ENCODE data around the gene LRP1B.

The LRP1B gene

GRCh38 chr2:140808820-140809219 lies 1322.0 kb downstream of the LRP1B start:
- no peak overlapping the region for H3K27ac Mint-ChIP-seq
- DNase-seq (ENCODE audit: low spot score in 2 of 2) (no peak), ATAC-seq (ENCODE audit: low read depth) (no peak)
- H3K9me3 Mint-ChIP-seq = no peaks in the 10 kb centered on the region
- H3K27me3 Mint-ChIP-seq = no peaks in the 10 kb centered on the region
- no peaks in the 10 kb centered on the region for H3K4me1 Mint-ChIP-seq
- no peaks in the 10 kb centered on the region for H3K36me3 Mint-ChIP-seq
- no peak overlapping the region for H3K4me3 Mint-ChIP-seq

GRCh38 chr2:140808211-140808610 lies 1322.6 kb downstream of the LRP1B start:
- Mint-ChIP-seq H3K9me3 (no peaks in the 10 kb centered on the region), H3K4me1 (no peaks in the 10 kb centered on the region), H3K27ac (no peak overlapping the region), H3K27me3 (no peaks in the 10 kb centered on the region), H3K4me3 (no peak overlapping the region), H3K36me3 (no peaks in the 10 kb centered on the region)
- DNase-seq (ENCODE audit: low spot score in 2 of 2) (no peak), ATAC-seq (ENCODE audit: low read depth) (no peak)

- Mint-ChIP-seq H3K27me3 (no peaks in the 10 kb centered on the region), H3K4me1 (no peaks in the 10 kb centered on the region), H3K4me3 (no peak overlapping the region), H3K9me3 (no peaks in the 10 kb centered on the region), H3K36me3 (no peaks in the 10 kb centered on the region), H3K27ac (no peak overlapping the region)
- DNase-seq (ENCODE audit: low spot score in 2 of 2) (no peak), ATAC-seq (ENCODE audit: low read depth) (no peak)
Observed at GRCh38 chr2:140804700-140805260, 1326.0 kb downstream of the LRP1B start.

- peaks cover 4% of the 10 kb centered on the region for H3K4me1 Mint-ChIP-seq
- no peak overlapping the region for H3K4me3 Mint-ChIP-seq
- H3K27ac Mint-ChIP-seq = no peak overlapping the region
- H3K9me3 Mint-ChIP-seq = no peaks in the 10 kb centered on the region
- no peaks in the 10 kb centered on the region for H3K36me3 Mint-ChIP-seq
- H3K27me3 Mint-ChIP-seq = no peaks in the 10 kb centered on the region
- DNase-seq (ENCODE audit: low spot score in 2 of 2) (no peak), ATAC-seq (ENCODE audit: low read depth) (no peak)
Observed at GRCh38 chr2:140801311-140801710, 1329.5 kb downstream of the LRP1B start.

GRCh38 chr2:140797718-140798117 lies 1333.1 kb downstream of the LRP1B start:
- H3K4me3 Mint-ChIP-seq = peak overlapping the region; percentile 9

GRCh38 chr2:140791802-140792201 lies 1339.0 kb downstream of the LRP1B start:
- Mint-ChIP-seq H3K4me3 (no peak overlapping the region), H3K27me3 (no peaks in the 10 kb centered on the region)

More at GRCh38 chr2:140797718-140798117, 1333.1 kb downstream of the LRP1B start:
- DNase-seq (ENCODE audit: low spot score in 2 of 2) = no peak
- Mint-ChIP-seq H3K27ac (no peak overlapping the region), H3K36me3 (no peaks in the 10 kb centered on the region), H3K27me3 (no peaks in the 10 kb centered on the region), H3K4me1 (peaks cover 4% of the 10 kb centered on the region), H3K9me3 (no peaks in the 10 kb centered on the region)
- peak; percentile 38 for ATAC-seq (ENCODE audit: low read depth)

GRCh38 chr2:140786585-140786984 lies 1344.2 kb downstream of the LRP1B start:
- no peaks in the 10 kb centered on the region for H3K36me3 Mint-ChIP-seq
- no peak overlapping the region for H3K4me3 Mint-ChIP-seq
- ATAC-seq (ENCODE audit: low read depth) (no peak), DNase-seq (ENCODE audit: low spot score in 2 of 2) (no peak)
- no peaks in the 10 kb centered on the region for H3K27me3 Mint-ChIP-seq
- H3K27ac Mint-ChIP-seq = no peak overlapping the region
- peaks cover 3% of the 10 kb centered on the region for H3K9me3 Mint-ChIP-seq
- H3K4me1 Mint-ChIP-seq = no peaks in the 10 kb centered on the region

More at GRCh38 chr2:140791802-140792201, 1339.0 kb downstream of the LRP1B start:
- ATAC-seq (ENCODE audit: low read depth) (no peak), DNase-seq (ENCODE audit: low spot score in 2 of 2) (no peak)
- no peaks in the 10 kb centered on the region for H3K36me3 Mint-ChIP-seq
- H3K4me1 Mint-ChIP-seq = no peaks in the 10 kb centered on the region
- no peaks in the 10 kb centered on the region for H3K9me3 Mint-ChIP-seq
- no peak overlapping the region for H3K27ac Mint-ChIP-seq

GRCh38 chr2:140775411-140775810 lies 1355.4 kb downstream of the LRP1B start:
- DNase-seq (ENCODE audit: low spot score in 2 of 2) (no peak), ATAC-seq (ENCODE audit: low read depth) (no peak)
- Mint-ChIP-seq H3K27me3 (no peaks in the 10 kb centered on the region), H3K4me3 (no peak overlapping the region), H3K9me3 (no peaks in the 10 kb centered on the region), H3K36me3 (no peaks in the 10 kb centered on the region), H3K4me1 (peaks cover 3% of the 10 kb centered on the region), H3K27ac (no peak overlapping the region)

- H3K4me1 Mint-ChIP-seq = no peaks in the 10 kb centered on the region
- DNase-seq (ENCODE audit: low spot score in 2 of 2) = no peak
- H3K9me3 Mint-ChIP-seq = no peaks in the 10 kb centered on the region
- H3K36me3 Mint-ChIP-seq = no peaks in the 10 kb centered on the region
- no peak for ATAC-seq (ENCODE audit: low read depth)
- H3K4me3 Mint-ChIP-seq = no peak overlapping the region
- H3K27ac Mint-ChIP-seq = no peak overlapping the region
- H3K27me3 Mint-ChIP-seq = no peaks in the 10 kb centered on the region
Observed at GRCh38 chr2:140770645-140771044, 1360.2 kb downstream of the LRP1B start.

GRCh38 chr2:140761807-140762206 lies 1369.0 kb downstream of the LRP1B start:
- Mint-ChIP-seq H3K36me3 (no peaks in the 10 kb centered on the region), H3K27me3 (no peaks in the 10 kb centered on the region), H3K4me1 (no peaks in the 10 kb centered on the region), H3K4me3 (no peak overlapping the region), H3K9me3 (peaks cover 3% of the 10 kb centered on the region), H3K27ac (no peak overlapping the region)
- no peak for DNase-seq (ENCODE audit: low spot score in 2 of 2)
- ATAC-seq (ENCODE audit: low read depth) = no peak

- H3K27me3 Mint-ChIP-seq = no peaks in the 10 kb centered on the region
- H3K36me3 Mint-ChIP-seq = no peaks in the 10 kb centered on the region
- ATAC-seq (ENCODE audit: low read depth) = no peak
- no peak for DNase-seq (ENCODE audit: low spot score in 2 of 2)
- H3K4me1 Mint-ChIP-seq = no peaks in the 10 kb centered on the region
- H3K9me3 Mint-ChIP-seq = peaks cover 3% of the 10 kb centered on the region
- H3K27ac Mint-ChIP-seq = no peak overlapping the region
- H3K4me3 Mint-ChIP-seq = no peak overlapping the region
Observed at GRCh38 chr2:140759426-140760156, 1371.2 kb downstream of the LRP1B start.

- H3K36me3 Mint-ChIP-seq = no peaks in the 10 kb centered on the region
- DNase-seq (ENCODE audit: low spot score in 2 of 2) (no peak), ATAC-seq (ENCODE audit: low read depth) (no peak)
- no peak overlapping the region for H3K4me3 Mint-ChIP-seq
- H3K9me3 Mint-ChIP-seq = no peaks in the 10 kb centered on the region
- no peak overlapping the region for H3K27ac Mint-ChIP-seq
- H3K27me3 Mint-ChIP-seq = no peaks in the 10 kb centered on the region
- no peaks in the 10 kb centered on the region for H3K4me1 Mint-ChIP-seq
Observed at GRCh38 chr2:140747665-140748064, 1383.2 kb downstream of the LRP1B start.

- Mint-ChIP-seq H3K36me3 (no peaks in the 10 kb centered on the region), H3K27ac (no peak overlapping the region), H3K4me3 (no peak overlapping the region), H3K27me3 (no peaks in the 10 kb centered on the region), H3K9me3 (no peaks in the 10 kb centered on the region), H3K4me1 (no peaks in the 10 kb centered on the region)
- DNase-seq (ENCODE audit: low spot score in 2 of 2) (no peak), ATAC-seq (ENCODE audit: low read depth) (no peak)
Observed at GRCh38 chr2:140747090-140747489, 1383.7 kb downstream of the LRP1B start.

- DNase-seq (ENCODE audit: low spot score in 2 of 2) (no peak), ATAC-seq (ENCODE audit: low read depth) (no peak)
- Mint-ChIP-seq H3K4me3 (no peak overlapping the region), H3K4me1 (no peaks in the 10 kb centered on the region), H3K27me3 (no peaks in the 10 kb centered on the region), H3K27ac (no peak overlapping the region), H3K9me3 (no peaks in the 10 kb centered on the region), H3K36me3 (no peaks in the 10 kb centered on the region)
Observed at GRCh38 chr2:140744379-140744778, 1386.4 kb downstream of the LRP1B start.

GRCh38 chr2:140737006-140737405 lies 1393.8 kb downstream of the LRP1B start:
- H3K27me3 Mint-ChIP-seq = no peaks in the 10 kb centered on the region
- H3K4me1 Mint-ChIP-seq = no peaks in the 10 kb centered on the region
- no peaks in the 10 kb centered on the region for H3K36me3 Mint-ChIP-seq
- H3K9me3 Mint-ChIP-seq = peaks cover 3% of the 10 kb centered on the region
- ATAC-seq (ENCODE audit: low read depth) = no peak
- DNase-seq (ENCODE audit: low spot score in 2 of 2) = no peak
- H3K27ac Mint-ChIP-seq = no peak overlapping the region
- H3K4me3 Mint-ChIP-seq = no peak overlapping the region

Measured in memory B cell (primary cell).